Loucy (cell line): Measurements from ENCODE around the gene SMIM14.

Experiments
- EZH2phosphoT487 ChIP-seq: fragments of 200-600 bp; IDR thresholded peaks from 2 replicates; pipeline ENCODE4 v1.6.1; 2018; ENCODE audit warnings: antibody characterized with exemption, mild to moderate bottlenecking, moderate library complexity, borderline replicate concordance
- TF ChIP-seq, protein P1 (sequence below): fragments of 200-600 bp; sonication (generic); conservative IDR thresholded peaks from 2 replicates; pipeline ENCODE4 v1.5.1; 2014; ENCODE audit warnings: mild to moderate bottlenecking, antibody characterized with exemption, low read length

DNA sequence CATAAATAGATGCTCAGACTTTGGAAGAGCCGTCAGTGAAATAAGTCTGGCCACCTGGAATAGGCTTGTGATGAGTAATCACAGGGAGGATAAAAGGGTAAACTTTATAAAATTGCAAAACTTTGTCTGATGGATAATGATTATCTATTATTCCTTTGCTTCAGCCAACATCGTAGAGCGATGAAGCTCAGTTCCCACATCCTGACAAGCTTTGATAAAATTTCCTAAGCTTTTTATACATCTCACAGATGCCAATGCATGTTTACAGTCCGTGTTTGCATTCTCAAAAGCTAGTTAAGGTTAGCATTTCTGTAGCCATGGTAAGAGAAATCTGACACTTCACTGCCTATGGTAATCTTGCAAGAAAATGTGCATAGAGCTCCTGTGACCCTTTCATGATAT, 96.1 kb downstream of the SMIM14 start:
- TF ChIP-seq, protein P1, sequence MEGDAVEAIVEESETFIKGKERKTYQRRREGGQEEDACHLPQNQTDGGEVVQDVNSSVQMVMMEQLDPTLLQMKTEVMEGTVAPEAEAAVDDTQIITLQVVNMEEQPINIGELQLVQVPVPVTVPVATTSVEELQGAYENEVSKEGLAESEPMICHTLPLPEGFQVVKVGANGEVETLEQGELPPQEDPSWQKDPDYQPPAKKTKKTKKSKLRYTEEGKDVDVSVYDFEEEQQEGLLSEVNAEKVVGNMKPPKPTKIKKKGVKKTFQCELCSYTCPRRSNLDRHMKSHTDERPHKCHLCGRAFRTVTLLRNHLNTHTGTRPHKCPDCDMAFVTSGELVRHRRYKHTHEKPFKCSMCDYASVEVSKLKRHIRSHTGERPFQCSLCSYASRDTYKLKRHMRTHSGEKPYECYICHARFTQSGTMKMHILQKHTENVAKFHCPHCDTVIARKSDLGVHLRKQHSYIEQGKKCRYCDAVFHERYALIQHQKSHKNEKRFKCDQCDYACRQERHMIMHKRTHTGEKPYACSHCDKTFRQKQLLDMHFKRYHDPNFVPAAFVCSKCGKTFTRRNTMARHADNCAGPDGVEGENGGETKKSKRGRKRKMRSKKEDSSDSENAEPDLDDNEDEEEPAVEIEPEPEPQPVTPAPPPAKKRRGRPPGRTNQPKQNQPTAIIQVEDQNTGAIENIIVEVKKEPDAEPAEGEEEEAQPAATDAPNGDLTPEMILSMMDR, result no peak
- TF ChIP-seq EZH2phosphoT487, result no peak
